ENCODE measurements around the gene SPIRE2.

DNA sequence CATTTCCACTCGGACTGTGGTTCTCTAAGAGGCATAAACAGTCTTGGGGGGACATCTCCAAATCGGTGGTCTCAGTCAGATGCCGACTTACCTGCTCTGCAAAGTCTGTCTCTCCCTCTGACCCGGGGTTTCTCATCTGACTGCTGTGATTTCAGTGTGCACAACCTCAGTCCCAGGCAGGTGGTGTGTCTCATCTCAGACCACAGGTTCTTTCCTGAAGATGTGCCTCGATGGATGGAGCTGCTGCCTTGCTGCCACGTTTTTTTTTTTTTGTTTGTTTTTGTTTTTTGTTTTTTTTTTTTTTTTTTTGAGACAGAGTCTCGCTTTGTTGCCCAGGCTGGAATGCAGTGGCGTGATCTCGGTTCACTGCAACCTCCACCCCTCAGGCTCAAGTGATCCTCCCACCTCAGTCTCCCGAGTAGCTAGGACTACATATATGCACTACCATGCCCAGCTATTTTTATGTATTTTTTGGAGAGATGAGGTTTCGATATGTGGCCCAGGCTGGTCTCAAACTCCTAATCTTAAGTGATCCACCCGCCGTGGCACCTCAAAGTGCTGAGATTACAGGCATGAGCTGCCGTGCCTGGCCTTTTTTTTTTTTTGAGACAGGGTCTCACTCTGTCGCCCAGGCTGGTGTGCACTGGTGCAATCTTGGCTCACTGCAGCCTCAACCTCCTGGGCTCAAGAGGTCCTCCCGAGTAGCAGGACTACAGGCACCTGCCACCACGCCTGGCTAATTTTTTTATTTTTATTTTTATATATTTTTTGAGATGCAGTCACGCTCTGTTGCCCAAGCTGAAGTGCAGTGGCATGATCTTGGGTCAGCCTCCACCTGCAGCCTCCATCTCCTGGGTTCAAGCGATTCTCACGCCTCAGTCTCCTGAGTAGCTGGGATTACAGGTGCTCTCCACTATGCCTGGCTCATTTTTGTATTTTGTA, 15.4 kb downstream of the SPIRE2 start:
- TF ChIP-seq, protein P1, sequence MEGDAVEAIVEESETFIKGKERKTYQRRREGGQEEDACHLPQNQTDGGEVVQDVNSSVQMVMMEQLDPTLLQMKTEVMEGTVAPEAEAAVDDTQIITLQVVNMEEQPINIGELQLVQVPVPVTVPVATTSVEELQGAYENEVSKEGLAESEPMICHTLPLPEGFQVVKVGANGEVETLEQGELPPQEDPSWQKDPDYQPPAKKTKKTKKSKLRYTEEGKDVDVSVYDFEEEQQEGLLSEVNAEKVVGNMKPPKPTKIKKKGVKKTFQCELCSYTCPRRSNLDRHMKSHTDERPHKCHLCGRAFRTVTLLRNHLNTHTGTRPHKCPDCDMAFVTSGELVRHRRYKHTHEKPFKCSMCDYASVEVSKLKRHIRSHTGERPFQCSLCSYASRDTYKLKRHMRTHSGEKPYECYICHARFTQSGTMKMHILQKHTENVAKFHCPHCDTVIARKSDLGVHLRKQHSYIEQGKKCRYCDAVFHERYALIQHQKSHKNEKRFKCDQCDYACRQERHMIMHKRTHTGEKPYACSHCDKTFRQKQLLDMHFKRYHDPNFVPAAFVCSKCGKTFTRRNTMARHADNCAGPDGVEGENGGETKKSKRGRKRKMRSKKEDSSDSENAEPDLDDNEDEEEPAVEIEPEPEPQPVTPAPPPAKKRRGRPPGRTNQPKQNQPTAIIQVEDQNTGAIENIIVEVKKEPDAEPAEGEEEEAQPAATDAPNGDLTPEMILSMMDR (IDR thresholded peaks at IDR 0.05): no peak
- TF ChIP-seq POLR2A (IDR thresholded peaks at IDR 0.05): no peak
